Stimulated activated CD4-positive, alpha-beta T cell treated with anti-CD3 and anti-CD28 coated beads, Interleukin-1b, Interleukin-23, amount 100 ng/mL, for 24 hours (primary cell): ENCODE measurements around the gene CACNA1I.
"Not testable (repeated sequence)": the region's sequence is repeated elsewhere in the genome, so short reads cannot be mapped to it uniquely, and the experiment has no call there.

Experiments
- DNase-seq, 4 experiments: peaks; one replicate each; pipeline ENCODE4 v3.0.0-alpha.2; 2020; ENCODE audit warnings: low read depth in 4 of 4, low spot score in 1 of 4

CACNA1I gene

DNA sequence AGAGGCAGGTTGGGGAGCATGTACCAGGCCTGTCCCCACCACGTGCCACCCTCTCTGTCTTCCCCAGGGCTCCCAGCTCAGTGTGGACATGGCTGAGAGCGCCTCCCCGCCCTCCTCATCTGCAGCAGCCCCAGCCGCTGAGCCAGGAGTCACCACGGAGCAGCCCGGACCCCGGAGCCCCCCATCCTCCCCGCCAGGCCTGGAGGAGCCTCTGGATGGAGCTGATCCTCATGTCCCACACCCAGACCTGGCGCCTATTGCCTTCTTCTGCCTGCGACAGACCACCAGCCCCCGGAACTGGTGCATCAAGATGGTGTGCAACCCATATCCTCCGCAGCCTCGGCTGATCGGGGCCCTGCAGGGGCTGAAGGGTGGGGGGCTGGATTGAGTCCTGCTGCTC, at the start of gene CACNA1I:
Gene CACNA1I, plus strand, starts transcription at position 89 of the 400 bp plus-strand sequence. Its CDS starts 0 bp downstream, at position 89.
- no peak for DNase-seq

- not testable (repeated sequence) for DNase-seq
Observed at GRCh38 chr22:39521106-39521885, 49.3 kb upstream of the CACNA1I start.

DNA sequence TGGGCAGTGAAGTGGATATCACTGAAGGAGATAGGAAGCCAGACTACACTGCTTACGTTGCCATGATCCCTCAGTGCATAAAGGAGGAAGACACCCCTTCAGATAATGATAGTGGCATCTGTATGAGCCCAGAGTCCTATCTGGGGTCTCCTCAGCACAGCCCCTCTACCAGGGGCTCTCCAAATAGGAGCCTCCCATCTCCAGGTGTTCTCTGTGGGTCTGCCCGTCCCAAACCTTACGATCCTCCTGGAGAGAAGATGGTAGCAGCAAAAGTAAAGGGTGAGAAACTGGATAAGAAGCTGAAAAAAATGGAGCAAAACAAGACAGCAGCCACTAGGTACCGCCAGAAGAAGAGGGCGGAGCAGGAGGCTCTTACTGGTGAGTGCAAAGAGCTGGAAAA, 48.5 kb upstream of the CACNA1I start:
- not testable (repeated sequence) for DNase-seq

DNA sequence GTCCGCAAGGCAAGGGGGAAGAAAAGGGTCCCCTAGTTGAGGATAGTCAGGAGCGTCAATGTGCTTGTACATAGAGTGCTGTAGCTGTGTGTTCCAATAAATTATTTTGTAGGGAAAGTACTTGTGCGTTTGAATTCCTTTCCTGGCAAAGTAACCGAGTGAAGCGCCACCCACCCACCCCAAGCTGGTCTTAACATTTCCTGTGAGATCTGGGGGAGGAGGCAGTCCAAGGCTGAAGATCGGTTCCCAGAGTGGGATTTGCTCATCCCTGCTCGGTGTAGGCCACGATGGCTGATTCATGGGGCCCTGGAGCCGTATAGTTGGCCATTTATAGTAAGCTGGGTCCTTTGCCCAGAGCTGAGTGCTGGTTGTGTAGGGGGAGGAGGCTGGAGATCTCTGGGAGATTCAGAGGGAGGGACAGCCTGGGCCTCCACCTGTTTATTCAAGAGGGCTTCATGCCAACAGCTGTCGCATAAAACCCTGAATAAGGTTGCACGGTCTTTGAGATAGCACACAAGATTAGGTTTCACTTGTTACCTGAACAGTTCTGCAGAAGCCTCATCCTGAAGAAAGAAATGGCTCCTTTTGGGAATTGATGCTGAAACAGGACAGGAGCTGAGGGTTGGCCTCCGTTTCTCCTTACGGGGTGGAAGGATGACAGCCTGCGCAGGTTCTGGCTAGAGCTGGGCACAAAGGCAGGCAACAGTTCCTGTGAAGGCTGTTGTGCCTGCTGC, 47.8 kb upstream of the CACNA1I start:
- DNase-seq = no peak

- no peak for DNase-seq
Observed at GRCh38 chr22:39524089-39524752, 46.3 kb upstream of the CACNA1I start.

GRCh38 chr22:39524753-39525657, 45.5 kb upstream of the CACNA1I start:
- DNase-seq = no peak

DNA sequence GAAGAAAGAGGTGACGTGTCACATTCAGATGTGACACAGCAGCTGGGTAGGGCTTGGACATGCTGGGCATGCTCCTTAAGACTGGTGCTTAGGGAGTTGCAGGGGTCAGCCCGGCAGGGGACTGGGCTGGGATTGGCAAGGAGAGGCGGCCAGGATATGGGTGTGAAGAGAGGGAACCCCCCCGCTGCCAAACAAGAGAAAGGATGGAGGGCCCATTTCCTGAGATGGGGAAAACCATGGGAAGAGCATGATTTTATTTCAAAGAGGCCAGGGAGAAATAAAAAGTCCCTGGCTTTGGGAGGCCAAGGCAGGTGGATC, 44.9 kb upstream of the CACNA1I start:
- DNase-seq = no peak

GRCh38 chr22:39526736-39527171, 43.8 kb upstream of the CACNA1I start:
- no peak for DNase-seq

DNA sequence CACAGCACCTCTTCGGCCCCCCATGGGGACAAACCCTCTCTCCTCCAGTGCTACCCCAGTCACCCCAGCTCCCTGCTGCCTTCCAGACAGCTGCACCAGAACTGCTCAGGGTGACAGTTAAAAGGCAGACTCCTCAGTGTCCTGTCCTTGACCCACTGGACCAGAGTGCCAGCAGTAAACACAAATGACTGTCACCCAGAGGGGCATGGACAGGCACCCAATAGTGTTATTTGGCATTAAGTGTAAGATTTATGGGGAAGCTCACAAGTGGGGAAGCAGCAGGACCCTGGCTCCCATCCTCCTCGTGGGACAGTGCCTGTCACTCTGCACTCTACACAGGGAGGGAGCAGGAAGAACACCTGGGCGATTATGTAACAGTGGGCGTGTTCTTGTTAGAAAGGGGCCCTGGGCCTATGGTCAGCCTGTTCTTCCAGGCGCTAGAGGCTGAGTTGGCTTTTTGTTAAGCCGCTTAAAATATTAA, 43.0 kb upstream of the CACNA1I start:
- no peak for DNase-seq

DNA sequence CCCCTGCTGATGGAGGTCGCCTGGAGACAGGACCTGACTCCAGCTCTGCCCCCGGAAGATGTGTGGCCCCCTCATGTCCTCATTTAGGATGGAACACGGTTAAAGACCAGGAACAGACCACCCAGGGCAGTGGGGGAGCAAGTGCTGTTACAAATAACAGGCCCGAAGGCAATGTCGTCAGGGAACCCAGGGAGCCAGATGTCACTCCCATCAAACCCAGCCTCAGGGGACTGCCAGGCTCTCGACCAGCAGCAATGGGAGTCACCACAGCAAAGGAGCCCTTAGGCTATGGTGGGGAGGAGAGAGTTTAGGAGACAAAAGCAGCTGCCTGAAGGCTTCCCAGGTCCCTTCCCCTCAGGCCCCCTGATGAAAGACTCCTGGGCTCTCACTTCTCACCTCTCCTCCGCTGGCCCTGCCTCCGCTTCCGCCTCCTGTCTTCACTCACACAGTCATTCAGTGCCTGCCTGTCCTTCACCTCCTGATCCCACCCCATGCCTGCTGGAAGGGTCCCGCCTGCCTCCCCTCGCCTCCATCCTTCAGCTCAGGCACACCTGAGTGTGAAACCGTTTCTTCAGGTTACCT, 42.4 kb upstream of the CACNA1I start:
- no peak for DNase-seq

- peak; percentile 79 to 85 (median 83) for DNase-seq
Observed at GRCh38 chr22:39528681-39529486, 41.7 kb upstream of the CACNA1I start.

DNA sequence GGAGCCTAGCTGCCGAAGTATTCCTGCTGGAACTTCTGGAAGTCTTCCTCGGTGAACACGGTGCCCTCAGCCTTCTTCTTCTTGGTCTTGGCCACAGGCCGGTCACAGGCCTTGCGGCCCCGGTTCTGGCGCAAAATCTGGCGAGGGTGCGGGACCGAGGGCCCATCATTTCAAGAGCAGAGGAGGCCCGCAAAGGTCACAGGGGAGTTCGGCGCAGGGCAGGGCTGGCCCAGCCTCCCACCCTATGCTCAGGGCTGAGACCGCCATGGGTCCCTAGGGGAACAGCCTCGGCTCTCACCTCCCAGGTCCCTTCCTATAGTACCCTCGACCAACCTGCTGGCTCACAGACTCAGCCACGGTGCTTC, 41.1 kb upstream of the CACNA1I start:
- DNase-seq = no peak

- DNase-seq = no peak
Observed at GRCh38 chr22:39530116-39530515, 40.4 kb upstream of the CACNA1I start.

- no peak for DNase-seq
Observed at GRCh38 chr22:39530692-39531331, 39.7 kb upstream of the CACNA1I start.

GRCh38 chr22:39532215-39533073, 38.1 kb upstream of the CACNA1I start, which contains the start of gene RPS19BP1:
TSS of gene RPS19BP1 (minus strand) at chr22:39532748. CDS start at chr22:39532738, 10 bp downstream.
- peak; percentile 96 to 99 (median 98) for DNase-seq

GRCh38 chr22:39534092-39534506, 36.5 kb upstream of the CACNA1I start:
- DNase-seq = no peak

DNA sequence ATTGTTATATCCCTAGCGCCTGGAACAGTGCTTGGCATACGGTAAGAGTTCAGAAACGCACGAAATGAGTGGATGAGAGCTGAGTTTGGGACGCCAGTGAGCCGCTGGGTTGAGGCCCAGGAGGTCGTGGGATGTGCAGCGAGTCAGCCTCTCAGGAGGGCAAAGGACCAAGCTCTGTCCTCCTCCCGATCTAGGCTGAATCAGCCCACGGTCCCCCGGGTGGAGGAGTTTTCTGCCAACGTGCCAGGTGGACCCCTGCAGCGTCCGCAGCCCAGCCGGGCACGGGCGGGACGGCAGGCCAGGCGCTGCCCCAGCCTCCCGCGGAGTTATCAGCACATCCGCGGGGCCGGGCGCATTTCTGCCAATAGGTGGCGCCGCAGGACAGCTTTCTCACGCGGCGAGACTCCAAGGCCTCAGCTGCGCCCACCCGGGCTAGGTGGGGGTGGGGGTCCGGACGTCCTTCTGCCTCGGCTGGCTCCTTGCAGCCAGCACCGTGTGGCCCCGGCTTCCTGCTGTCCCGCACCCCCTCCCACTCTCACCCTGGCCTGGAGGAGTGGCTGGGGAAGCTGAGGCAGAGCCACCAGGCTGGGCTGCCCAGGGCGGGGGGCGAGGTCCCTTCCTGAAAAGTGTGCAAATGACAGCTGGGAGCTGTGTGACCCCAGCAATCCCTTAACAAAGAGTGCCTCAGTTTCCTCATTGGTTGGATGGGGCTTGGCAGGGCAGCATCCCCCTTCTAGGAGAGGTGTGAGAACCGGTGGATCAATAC, 35.8 kb upstream of the CACNA1I start:
- DNase-seq = peak; percentile 71 to 81 (median 77)
